RCC 7860 (cell line): ENCODE measurements around the gene UBE2V1.
"Not testable (repeated sequence)": the region's sequence is repeated elsewhere in the genome, so short reads cannot be mapped to it uniquely, and the experiment has no call there.

Experiments used
- DNase-seq: peaks from one replicate; pipeline ENCODE4 v3.0.0-alpha.2; 2015; ENCODE audit warnings: low spot score
- FAIRE-seq: peaks from 2 replicates; lab custom pipeline; 2012; peaks lifted over from hg19 to GRCh38; lab: Jason Lieb, UNC

UBE2V1 gene

DNA sequence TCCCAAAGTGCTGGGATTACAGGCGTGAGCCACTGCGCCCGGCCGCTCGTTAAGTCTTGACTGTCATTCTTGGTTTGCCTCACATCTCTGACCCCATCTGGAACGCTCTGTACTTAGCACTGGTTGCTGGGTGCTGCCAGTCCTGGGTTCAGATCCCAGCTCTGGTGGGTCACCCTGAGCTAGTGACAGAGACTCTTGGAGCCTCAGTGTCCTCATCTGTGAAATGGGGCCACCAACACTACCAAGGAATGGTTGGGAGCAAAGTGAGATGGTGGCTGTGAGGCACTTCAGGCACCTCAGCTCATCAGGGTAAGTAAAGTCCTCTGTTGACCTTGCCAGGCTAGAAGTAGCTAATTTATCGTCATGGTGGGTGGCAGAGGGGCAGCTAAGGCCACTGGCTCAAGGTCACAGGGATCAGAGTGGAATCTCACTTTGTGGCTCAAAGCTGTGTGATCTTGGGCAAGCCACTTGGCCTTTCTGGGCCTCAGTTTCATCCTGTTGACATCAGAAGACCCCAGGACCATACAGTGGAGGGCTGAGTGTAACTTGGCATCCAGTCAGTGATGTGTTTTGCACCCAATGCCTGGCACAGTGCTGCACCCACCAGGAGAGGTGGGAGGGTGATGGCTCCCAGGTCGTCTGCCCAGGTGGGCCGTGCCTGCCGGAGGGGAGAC is 46.7 kb downstream of the UBE2V1 start:
- no peak for FAIRE-seq
- DNase-seq = no peak

DNA sequence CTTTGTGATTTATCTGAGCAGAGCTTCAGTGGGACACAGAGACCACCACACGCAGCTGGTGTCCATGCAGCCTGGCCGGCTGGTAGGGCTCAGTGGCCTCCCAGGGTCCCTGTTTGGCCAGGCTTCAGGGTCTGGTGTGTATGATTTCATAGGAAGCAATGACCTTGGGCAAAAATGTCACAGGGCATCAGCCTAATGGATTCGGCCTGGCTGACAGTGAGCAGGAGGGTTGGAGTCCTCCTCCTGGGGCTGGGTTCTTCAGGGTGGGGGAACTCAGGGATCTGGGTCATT is 47.7 kb downstream of the UBE2V1 start:
- FAIRE-seq (no peak), DNase-seq (no peak)

DNA sequence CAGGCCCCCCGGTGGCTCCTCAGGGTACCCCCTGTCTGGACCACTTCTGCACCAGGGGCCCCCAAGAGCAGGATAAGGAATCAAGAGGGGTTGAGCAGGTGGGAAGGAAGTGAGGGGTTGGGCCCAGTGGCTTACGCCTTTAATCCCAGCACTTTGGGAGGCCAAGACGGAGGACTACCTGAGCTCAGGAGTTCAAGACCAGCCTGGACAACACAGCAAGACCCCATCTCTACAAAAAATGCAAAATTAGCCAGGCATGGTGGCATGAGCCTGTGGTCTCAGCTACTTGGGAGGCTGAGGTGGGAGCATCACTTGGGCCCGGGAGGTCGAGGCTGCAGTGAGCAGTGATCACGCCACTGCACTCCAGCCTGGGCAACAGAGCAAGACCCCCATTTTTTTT is 49.2 kb downstream of the UBE2V1 start:
- not testable (repeated sequence) for DNase-seq, FAIRE-seq

DNA sequence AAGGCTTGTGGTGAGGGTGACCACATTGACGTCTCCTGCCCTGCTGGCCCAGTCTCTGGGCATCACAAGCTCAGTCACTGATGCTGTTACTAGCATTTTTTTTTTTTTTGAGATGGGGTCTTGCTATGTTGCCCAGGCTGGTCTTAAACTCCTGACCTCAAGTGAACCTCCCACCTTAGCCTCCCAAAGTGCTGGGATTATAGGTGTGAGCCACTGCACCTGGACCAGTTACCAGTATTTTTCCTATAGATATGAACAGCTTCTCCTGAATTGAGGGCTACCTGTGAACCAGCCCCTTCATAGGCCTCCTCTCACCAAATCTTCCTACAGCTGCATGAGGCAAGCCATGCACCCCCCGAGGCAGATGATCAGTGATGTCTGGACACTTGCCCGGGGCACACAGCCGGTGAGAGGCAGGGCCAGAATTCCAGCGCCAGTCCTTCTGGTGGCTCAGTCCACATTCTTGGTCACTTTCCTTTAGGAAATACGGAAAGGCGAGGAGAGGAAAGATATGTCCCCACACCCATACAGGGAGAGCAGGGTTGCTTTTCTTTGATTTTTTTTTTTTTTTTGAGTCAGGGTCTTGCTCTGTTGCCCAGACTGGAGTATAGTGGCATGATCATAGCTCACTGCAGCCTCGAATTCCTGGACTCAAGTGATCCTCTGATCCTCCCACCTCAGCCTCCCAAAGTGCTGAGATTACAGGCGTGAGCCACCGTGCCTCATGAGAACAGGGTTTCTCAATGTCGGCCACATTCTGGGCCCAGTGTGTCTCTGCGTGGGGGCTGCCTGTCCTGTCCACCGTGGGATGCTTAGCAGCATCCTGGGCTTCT is 50.7 kb downstream of the UBE2V1 start:
- no peak for FAIRE-seq

DNA sequence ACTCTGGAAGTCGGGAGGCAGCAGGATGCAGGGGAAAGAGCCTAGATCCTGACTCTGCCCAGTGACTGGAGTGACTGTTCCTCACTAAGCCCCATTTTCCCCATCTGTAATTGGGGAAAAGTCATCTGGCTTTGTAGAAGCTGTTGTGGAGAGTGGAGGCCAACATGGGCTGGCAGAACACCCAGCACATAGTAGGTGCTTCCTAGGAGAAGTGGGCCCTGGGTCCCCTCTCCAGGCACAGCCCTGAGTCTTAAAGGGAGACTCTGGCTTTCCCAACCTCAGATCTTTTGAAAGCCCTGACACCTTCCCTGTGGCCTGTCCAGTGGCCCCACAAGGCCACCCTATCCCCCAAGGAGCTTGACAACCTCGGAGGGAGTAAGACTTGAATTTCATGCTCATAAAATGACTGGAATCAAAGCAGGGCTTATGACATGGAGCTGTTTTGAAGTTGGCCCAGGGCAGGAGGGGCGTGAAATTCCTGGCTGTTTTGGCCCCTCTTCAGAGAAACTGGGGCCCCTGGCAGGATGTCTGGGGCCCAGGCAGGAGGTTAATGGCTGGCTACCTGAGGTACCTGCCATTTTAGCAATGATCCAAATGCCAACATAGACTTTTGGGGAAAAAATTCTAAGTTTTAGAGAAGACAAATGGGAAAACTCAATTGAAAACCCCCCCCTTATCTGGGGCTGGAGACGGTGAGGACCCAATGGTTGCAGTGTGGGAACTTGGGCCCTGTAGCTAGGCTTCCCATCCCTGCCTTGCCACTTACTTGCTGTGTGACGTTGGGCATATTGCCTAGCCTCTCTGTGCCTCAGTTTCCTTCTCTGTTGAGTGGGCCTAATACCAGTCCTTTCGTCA is 51.6 kb downstream of the UBE2V1 start:
- FAIRE-seq = no peak
- no peak for DNase-seq

More for the DNA sequence above, 50.7 kb downstream of the UBE2V1 start:
- DNase-seq = no peak

DNA sequence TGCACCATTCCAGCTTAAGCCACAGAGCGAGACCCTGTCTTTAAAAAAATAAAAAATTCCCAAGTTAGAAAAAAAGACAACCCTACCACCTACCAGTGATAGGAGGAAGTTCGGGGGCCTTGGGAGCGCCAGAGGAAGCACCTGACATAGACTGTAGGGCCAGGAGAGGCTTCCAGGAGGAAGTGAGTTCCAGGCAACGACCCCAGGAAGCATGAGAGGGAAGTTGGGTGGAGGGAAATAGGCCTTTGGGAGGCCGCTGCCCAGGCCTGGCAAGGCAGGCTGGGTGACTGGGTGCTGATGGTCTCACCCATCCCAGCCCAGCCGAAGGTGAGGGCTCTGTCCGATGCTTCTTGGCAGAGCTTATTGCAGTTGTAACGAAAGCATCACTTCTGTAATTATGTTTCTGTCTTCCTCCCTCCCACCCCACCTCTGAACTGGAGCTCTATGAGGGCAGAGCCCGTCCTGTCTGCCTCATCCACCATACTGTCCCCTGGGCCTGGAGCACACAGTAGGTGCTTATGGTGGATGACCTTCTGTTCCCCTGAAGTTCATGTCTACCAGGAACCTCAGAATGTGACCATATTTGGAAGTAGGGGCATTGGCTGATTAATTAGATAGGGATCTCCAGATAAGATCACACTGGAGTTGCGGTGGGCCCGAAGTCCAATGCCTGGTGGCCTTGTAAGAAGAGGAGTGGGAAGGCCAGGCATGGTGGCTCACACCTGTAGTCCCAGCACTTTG is 54.1 kb downstream of the UBE2V1 start:
- FAIRE-seq (no peak), DNase-seq (no peak)

- FAIRE-seq (no peak), DNase-seq (no peak)
Measured at GRCh38 chr20:50057714-50058053, 55.3 kb downstream of the UBE2V1 start.

DNA sequence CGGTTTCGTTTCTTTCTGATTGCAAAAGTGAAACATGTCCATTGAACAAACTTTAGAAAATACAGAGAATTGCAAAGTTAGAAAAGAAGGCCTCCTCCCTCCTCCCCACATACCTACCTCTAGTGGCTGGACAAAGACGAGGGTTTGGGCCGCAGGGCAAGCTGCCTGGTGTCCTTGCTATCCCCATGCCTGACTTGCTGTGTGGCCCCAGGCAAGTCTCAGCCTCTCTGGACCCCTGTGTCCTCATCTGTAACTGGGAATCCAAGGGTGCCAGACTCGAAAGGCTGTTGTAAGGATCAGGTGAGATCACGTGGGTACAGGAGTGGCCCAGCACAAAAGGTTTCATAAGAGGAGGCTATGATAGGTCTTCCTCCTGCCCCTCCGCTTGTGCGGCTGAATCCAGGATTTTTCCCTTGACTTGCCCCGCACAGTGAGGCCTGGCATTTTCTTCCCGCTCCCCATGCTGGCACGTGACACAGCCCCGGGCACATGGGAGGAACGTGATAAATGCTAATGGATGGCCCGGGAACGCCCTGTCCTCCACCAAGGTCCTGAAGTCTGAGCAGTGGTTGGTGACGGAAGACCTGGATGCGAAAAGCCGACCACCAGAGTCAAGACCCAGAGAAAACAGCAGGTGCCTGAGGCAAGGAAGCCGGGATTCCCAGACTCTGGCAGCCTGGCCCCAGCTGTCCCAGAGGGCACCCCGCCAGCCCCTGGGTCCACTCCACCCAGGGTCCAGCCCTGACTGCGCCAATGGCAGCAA is 55.8 kb downstream of the UBE2V1 start:
- FAIRE-seq (no peak), DNase-seq (no peak)

GRCh38 chr20:50056408-50056926 is 56.5 kb downstream of the UBE2V1 start:
- no peak for FAIRE-seq
- no peak for DNase-seq

GRCh38 chr20:50055524-50056083 is 57.3 kb downstream of the UBE2V1 start:
- no peak for FAIRE-seq
- DNase-seq = no peak

GRCh38 chr20:50054626-50055511 is 58.1 kb downstream of the UBE2V1 start:
- DNase-seq (peak; percentile 89), FAIRE-seq (peak; percentile 77)

DNA sequence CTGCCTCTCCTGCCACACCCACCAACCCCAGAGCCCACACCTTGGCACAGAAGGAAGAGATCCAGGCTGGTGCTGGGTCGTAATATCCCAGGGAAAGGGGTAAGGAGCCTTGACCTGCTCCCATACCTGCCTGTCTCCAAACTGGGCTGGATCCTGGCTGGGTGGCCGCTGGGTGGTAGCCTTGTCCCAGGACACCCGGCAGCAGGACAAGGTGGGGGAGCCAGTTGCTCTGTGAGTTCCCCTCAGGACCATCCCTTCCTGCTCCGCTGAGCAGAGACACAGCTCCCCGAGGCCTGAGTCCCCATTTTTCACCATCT is 58.8 kb downstream of the UBE2V1 start:
- DNase-seq (no peak), FAIRE-seq (no peak)

DNA sequence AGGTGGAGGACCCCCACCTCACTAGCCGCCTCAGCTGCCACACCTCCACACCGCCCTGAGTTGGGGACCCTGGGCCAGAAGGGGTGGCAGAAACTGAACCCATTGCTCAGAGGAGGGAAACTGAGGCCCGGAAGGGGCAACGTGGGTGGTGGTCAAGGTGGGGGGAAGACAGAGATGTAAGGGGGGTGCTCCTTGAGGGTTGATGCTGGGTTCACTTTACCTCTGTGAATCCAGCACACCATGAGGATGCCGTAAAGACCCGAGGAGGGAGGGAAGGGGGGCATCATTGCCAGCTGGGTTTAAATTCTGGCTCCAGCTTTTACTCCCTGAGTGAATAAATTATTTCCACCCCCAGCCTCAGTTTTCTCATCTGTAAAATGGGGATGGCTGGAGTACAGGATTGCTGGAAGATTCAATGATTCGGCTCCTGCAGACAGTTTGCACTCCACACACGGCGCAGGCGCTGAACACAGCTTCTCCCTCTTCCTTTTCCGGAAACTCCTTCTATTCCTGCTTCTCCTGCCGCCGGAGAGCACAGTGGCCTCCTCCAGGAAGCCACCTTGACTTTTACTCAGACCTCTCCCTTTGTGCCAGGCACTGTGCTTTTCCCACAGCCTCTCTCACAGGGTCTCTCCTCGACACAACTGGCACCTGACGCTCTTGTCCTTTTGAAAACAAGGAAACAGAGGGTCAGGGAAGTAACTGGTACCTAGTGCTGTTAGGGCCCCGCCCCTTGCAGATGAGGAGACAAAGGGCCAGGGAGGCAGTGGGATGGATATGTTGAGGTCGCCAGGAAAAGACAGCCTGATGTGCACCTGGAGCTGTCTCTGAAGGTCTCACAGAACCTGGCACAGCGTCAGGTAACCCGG is 59.4 kb downstream of the UBE2V1 start:
- DNase-seq (no peak), FAIRE-seq (no peak)

GRCh38 chr20:50052550-50053361 is 60.2 kb downstream of the UBE2V1 start:
- FAIRE-seq = no peak

DNA sequence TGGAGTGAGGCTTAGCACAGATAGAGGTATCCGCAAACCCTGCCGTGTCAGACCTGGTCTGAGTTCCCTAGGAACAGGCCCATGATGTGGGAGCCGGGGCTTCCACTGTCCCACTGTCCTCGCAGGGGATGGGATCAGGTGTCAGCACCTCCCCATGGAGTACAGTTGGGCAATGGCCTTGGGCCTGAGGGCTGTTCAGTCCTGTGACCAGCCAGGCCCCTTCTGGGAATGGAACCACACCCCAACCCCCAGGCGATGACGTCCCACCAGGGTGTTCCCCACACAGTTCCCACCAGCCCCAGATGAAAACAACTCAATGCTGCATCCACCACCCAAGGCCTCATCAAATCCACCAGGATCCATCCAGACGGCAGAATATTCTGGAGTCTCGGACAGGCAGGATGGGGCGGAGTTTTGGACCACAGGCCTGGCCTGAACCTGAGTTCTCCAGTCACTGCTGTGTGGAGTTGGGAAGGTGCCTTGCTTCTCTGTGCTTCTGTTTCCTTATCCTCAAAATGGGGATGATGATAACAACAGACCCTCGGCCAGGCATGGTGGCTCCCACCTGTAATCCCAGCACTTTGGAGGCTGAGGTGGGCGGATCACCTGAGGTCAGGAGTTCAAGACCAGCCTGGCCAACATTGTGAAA is 62.2 kb downstream of the UBE2V1 start:
- no peak for FAIRE-seq
- DNase-seq = no peak

More at GRCh38 chr20:50052550-50053361, 60.2 kb downstream of the UBE2V1 start:
- no peak for DNase-seq

- FAIRE-seq (no peak), DNase-seq (no peak)
Measured at GRCh38 chr20:50050214-50050613, 62.7 kb downstream of the UBE2V1 start.
